Measurements from ENCODE around the gene PLCB1.

PLCB1 gene

GRCh38 chr20:8914421-8914820, 782.4 kb downstream of the PLCB1 start:
- in situ Hi-C loops (cut with HindIII; ENCODE audit: low sequenced_read_pairs): no loop called here
- TF ChIP-seq, protein P1, sequence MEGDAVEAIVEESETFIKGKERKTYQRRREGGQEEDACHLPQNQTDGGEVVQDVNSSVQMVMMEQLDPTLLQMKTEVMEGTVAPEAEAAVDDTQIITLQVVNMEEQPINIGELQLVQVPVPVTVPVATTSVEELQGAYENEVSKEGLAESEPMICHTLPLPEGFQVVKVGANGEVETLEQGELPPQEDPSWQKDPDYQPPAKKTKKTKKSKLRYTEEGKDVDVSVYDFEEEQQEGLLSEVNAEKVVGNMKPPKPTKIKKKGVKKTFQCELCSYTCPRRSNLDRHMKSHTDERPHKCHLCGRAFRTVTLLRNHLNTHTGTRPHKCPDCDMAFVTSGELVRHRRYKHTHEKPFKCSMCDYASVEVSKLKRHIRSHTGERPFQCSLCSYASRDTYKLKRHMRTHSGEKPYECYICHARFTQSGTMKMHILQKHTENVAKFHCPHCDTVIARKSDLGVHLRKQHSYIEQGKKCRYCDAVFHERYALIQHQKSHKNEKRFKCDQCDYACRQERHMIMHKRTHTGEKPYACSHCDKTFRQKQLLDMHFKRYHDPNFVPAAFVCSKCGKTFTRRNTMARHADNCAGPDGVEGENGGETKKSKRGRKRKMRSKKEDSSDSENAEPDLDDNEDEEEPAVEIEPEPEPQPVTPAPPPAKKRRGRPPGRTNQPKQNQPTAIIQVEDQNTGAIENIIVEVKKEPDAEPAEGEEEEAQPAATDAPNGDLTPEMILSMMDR (IDR thresholded peaks at IDR 0.05; ENCODE audit: low read depth, low read length): no peak

GRCh38 chr20:8917084-8917483, 785.0 kb downstream of the PLCB1 start:
- TF ChIP-seq, protein P1 (IDR thresholded peaks at IDR 0.05; ENCODE audit: low read depth, low read length): no peak
- in situ Hi-C loops (cut with HindIII; ENCODE audit: low sequenced_read_pairs): no loop called here
- DNase-seq (ENCODE audit: low read depth, low spot score): no peak
- no peak overlapping the region for H3K4me3 ChIP-seq (ENCODE audit: low read depth, low read length)

More at GRCh38 chr20:8914421-8914820, 782.4 kb downstream of the PLCB1 start:
- no peak for DNase-seq (ENCODE audit: low read depth, low spot score)
- no peak overlapping the region for H3K4me3 ChIP-seq (ENCODE audit: low read depth, low read length)

GRCh38 chr20:8918145-8918544, 786.1 kb downstream of the PLCB1 start:
- TF ChIP-seq, protein P1 (IDR thresholded peaks at IDR 0.05; ENCODE audit: low read depth, low read length): no peak
- H3K4me3 ChIP-seq (ENCODE audit: low read depth, low read length): no peak overlapping the region
- no peak for DNase-seq (ENCODE audit: low read depth, low spot score)
- in situ Hi-C loops (cut with HindIII; ENCODE audit: low sequenced_read_pairs): no loop called here

GRCh38 chr20:8924539-8924938, 792.5 kb downstream of the PLCB1 start:
- DNase-seq (ENCODE audit: low read depth, low spot score): no peak
- TF ChIP-seq, protein P1 (IDR thresholded peaks at IDR 0.05; ENCODE audit: low read depth, low read length): no peak
- in situ Hi-C loops (cut with HindIII; ENCODE audit: low sequenced_read_pairs): no loop called here
- no peak overlapping the region for H3K4me3 ChIP-seq (ENCODE audit: low read depth, low read length)

DNA sequence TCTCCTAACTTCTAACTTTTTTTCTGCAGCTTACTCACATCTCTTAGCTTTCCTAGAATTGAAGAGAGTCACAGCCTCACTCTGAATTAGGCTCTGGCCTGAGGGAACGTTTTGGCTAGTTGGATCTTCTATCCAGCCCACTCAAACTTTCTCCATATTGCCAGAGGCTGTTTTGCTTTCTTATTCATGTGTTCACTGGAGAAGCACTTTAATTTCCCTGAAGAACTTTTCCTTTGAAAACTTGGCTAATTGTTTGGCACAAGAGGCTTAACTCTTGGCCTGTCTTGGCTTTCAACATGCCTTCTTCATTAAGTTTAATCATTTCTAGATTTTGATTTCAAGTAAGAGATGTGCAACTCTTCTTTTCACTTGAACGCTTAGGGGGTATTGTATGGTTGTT, 798.7 kb downstream of the PLCB1 start:
- no peak overlapping the region for H3K4me3 ChIP-seq (ENCODE audit: low read depth, low read length)
- no peak for DNase-seq (ENCODE audit: low read depth, low spot score)
- in situ Hi-C loops (cut with HindIII; ENCODE audit: low sequenced_read_pairs): no loop called here
- TF ChIP-seq, protein P1 (IDR thresholded peaks at IDR 0.05; ENCODE audit: low read depth, low read length): no peak

DNA sequence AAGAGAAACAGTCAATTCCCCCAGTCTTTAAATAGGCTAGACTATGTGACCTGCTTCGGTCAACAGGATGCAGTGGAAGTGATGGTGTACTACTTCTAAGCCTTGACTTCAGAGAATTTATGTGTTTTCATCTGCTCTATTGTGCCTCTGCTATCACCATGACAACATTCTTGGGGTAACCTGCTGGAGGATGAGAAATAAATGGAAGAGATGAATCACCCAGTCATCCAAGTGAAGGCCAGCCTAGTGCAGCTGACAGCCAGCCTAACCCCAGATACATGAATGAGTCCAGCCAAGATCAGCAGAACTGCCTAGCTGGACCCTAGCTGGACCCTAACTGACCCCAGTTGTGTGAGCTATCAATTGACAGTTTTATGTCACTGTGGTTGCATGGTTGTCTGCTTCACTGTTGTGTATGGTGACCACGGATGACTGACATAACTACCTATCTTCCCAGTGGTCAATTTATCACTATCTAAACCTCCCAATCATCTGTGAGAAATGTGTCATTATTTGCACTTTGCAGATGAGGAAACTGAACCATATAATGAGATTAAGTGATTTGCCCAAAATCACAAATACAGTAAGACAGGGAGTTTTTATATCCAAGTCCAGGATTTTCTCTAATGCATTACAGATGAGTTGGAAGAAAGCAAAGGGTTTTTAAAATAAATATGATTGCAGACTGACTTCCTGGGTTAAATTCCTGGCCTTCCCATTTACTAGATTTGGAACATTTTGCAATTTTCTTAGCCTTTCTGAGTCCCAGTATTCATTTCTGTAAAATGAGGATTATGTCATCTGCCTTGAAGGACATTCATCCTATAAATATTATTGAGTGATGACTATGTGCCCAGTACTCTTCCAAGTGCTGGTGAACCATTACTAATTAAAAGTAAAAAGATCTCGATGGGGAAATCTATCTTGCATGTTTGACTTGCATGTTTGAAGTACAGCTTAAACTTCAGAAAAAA, 800.4 kb downstream of the PLCB1 start:
- TF ChIP-seq, protein P1 (IDR thresholded peaks at IDR 0.05; ENCODE audit: low read depth, low read length): no peak
- in situ Hi-C loops (cut with HindIII; ENCODE audit: low sequenced_read_pairs): no loop called here
- DNase-seq (ENCODE audit: low read depth, low spot score): peak; percentile 17
- no peak overlapping the region for H3K4me3 ChIP-seq (ENCODE audit: low read depth, low read length)

Measured in astrocyte of the spinal cord (primary cell).